HG02623 (cell line): ENCODE measurements around the gene TTPAL.

Source experiments
- ATAC-seq: cut with Tn5 transposase; IDR thresholded peaks from one replicate; pipeline ENCODE4 v1.9.1; 2021; ENCODE audit warnings: moderate library complexity; ENCODE audit not compliant: unreplicated experiment

Gene TTPAL, protein sequence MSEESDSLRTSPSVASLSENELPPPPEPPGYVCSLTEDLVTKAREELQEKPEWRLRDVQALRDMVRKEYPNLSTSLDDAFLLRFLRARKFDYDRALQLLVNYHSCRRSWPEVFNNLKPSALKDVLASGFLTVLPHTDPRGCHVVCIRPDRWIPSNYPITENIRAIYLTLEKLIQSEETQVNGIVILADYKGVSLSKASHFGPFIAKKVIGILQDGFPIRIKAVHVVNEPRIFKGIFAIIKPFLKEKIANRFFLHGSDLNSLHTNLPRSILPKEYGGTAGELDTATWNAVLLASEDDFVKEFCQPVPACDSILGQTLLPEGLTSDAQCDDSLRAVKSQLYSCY

DNA sequence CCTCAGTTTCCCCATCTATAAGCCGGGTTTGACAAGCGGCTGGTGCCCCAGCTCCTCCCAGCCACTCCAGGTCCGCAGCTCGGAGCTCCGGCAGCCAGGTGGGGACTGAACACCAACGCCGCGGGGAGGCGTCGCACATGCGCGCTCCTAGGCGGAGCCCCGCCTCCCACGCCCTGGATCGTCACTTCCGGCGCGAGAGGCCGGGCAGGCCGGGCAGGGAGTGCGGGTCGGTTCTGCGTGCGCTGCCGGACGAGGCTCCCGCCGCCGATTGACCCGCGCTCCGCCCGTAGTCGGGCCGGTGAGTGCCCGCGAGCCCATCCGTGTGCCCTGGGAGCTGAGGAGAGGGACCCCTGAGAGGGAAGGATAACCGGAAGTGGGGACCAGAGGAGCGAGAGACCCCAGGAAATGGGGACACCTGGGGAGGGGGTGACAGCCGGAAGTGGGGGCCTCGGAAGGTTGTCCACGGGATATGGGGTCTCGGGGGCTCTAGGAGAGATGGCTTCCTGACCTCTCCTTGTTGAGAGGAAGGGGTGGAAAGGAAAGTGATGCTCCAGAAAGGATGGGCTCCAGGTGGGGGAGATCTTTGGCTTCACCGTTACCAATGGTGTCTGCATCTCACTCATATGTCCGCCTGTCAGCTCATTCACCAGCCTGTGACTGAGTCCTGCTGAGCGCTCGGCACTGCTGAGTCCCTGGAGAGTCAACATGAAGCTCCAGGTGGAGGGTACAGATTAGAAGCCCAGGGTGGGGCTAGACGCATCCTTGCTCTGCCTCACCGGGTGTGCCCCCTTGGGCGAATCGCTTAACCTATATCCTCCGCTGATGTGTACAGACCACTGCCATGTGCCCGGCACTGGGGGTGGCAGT is at the start of gene TTPAL:
Gene TTPAL (plus strand): TSS at position 181 of the 867 bp plus-strand sequence. CDS start 4,126 bp downstream, outside the sequence.
- ATAC-seq: peak; percentile 87

GRCh38 chr20:44425923-44426322 is 49.8 kb upstream of the TTPAL start:
- ATAC-seq: no peak

DNA sequence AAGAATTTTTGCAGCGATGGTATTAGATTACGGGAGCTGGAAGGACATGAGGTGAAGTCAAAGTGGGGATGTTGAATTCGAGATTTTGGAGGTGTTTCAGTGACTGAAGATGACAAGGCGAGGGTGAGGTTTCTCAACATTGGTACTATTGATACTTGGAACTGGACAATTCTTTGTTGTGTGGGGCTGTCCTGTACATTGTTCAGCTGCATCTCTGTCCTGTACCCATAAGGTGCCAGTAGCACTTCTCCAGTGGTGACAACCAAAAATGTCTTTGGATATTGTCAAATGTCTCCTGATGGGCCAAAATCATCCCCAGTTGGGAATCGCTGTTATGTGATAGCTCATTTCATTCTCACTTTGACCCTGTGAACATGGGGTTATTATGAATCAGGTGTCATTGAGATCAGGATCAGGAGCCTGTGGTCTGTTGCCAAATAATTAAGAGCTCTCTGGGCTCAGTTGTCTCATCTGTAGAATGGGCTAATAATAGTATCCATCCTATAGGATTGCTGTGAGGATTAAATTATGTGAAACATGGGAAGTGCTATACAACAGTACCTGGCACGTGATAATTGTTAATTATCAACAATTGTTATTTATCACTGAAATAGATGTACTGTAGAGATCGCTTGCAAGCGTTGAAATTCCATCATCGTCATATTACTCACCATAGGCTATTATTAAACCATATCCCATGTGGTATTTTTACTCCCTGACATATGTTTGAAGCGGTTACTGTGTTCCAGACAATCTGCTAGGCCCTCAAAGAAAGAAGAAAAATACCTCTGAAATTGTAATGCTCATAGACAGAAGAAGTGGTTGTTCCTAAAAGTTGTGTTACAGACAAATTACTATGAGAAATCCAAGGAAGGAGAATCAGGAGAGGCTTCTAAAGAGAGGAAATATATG is 48.5 kb upstream of the TTPAL start:
- ATAC-seq: no peak

DNA sequence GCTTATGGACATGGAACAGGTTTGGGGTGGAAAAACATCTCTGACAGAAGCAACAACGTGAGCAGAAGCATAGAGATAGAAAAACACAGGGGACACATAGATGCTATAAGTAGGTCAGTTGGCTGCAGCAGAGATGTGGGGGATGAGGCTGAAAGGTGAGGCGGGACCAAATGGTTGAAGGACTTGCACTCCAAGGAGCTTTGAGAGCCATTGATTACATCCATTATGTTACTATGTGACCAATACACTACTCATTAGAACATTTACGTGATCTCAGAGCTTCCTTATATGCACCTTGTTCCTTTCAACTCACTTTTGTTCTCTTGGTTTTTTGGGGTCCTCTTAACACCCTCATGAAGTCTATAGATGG is 47.9 kb upstream of the TTPAL start:
- ATAC-seq: no peak

DNA sequence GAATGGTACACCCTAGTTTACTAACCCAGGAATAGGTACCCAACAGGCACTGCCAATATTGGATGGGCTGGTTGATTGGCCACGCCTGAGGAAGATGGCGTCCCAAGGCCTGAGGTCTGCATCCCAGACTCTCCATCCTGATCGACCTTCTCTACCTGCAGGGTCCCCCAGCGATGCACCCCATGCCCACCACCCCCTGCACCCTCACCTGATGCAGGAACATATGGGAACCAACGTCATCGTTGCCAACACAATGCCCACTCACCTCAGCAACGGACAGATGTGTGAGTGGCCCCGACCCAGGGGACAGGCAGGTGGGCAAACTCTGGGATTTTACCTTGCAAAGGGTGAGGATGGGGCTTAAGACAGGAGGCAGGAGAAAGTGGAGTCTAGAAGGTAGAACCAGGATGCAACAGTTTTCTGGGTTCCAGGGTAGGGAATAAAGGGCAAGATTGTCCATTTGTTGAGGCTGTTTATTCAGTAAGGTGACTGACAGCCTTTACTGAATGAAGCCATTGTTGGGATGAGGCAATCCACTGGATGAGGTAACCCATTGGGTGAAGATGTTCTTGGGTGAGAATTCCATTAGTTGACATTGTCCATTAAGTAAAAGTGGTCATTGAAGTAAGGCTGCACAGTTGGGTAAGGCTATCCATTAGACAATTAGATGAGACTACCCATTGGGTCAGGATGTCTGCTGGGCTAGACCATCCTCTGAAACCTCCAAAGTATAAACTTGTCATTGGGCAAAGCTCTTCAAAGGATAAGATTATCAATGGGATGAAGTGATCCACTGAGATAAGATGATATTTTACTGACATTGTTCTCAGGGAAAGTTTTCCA is 47.3 kb upstream of the TTPAL start:
- no peak for ATAC-seq

- ATAC-seq: no peak
Measured at GRCh38 chr20:44429017-44429339, 46.7 kb upstream of the TTPAL start.

- ATAC-seq: no peak
Measured at GRCh38 chr20:44429419-44430269, 46.0 kb upstream of the TTPAL start.

GRCh38 chr20:44430270-44431065 is 45.2 kb upstream of the TTPAL start:
- ATAC-seq: no peak

GRCh38 chr20:44431118-44431501 is 44.6 kb upstream of the TTPAL start:
- no peak for ATAC-seq

DNA sequence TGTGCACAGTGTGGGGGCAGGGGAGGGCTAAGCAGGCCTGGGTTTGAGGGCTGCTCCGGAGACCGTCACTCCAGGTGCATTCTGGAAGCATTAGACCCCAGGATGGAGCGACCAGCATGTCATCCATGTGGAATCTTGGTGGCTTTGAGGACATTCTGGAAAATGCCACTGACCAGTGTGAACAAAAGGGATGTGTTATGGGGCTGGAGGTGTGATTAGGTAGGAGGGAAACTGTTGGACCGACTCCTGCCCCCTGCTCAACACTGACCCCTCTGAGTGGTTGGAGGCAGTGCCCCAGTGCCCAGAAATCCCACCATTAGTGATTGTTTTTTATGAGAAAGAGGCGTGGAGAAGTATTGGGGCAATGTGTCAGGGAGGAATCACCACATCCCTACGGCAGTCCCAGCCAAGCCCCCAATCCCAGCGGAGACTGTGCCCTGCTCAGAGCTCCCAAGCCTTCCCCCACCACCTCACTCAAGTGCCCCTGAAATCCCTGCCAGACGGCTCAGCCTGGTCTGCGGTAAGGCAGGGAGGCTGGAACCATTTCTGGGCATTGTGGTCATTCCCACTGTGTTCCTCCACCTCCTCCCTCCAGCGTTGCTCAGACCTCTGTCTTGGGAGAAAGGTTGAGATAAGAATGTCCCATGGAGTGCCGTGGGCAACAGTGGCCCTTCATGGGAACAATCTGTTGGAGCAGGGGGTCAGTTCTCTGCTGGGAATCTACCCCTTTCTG is 44.0 kb upstream of the TTPAL start:
- ATAC-seq: no peak

DNA sequence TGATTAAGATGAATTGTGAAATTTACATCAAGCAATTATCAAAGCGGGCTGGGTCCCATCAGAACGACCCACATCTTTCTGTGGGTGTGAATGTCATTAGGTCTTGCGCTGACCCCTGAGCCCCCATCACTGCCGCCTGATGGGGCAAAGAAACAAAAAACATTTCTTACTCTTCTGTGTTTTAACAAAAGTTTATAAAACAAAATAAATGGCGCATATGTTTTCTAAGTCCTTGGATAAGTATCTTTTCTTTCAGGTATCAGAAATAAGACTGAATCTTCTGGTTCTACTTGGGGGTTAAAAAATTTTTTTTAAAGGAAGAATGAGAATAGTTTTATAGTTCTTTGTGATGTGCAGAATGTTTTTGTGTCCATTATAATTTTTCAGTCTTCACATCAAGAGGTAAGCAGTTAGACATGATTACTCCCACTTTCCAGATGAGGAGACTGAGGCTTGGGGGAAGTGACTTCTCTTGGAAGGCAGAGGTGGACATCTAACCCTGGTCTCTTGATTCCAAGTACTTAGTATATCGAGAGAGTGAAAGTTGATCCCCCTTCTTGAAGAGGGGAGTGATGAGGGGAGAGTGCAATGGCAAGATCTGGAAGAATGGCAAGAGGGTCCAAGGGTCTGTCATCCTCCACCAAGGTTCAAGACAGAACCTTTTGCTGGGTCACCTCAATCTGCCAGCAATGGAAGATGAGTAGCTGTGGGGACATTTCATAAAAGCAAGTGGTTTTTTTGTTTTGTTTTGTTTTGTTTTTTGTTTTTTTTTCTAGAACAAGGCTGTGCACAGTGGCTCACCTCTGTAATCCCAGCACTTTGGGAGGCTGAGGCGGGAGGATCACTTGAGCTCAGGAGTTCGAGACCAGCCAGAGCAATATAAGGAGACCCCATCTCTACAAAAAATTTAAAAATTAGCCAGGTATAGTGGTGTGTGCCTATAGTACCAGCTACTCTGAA is 42.8 kb upstream of the TTPAL start:
- no peak for ATAC-seq

DNA sequence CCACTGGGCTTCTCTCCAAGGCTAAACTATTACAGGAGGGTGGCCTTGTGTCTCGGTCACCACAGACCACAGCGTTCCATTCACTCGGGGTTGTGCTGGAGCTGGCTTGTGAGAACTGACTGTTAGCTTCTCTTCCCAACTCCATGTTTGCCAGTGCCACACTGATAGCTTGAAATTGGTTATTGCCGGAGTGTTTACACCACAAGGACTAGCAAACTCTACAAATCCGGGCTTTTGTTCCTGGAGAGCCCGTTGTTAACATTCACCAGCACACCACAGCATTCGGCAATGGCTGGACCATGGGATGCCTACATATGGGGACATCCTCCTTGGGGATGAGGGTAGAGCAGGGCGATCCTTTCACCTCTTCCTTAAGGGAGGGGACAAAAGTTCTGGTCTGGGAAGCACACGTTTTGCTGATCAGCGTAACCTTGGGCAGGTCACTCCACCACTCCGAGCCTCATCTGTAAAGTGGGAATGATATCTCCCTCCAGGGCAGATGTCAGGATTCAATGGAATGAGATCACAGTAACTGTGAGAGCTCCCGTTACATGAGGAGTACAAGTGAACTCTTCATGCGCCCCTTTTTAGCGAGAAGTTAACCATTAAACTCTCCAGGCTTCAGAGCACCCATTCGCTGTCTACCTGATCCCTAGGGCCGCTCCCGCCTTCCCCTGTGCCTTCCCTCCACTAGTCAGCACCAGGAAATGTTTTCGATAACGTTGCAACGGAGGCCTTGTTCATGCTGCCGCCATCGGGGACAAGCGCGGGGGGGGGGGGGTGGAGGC is 41.7 kb upstream of the TTPAL start:
- ATAC-seq: no peak

DNA sequence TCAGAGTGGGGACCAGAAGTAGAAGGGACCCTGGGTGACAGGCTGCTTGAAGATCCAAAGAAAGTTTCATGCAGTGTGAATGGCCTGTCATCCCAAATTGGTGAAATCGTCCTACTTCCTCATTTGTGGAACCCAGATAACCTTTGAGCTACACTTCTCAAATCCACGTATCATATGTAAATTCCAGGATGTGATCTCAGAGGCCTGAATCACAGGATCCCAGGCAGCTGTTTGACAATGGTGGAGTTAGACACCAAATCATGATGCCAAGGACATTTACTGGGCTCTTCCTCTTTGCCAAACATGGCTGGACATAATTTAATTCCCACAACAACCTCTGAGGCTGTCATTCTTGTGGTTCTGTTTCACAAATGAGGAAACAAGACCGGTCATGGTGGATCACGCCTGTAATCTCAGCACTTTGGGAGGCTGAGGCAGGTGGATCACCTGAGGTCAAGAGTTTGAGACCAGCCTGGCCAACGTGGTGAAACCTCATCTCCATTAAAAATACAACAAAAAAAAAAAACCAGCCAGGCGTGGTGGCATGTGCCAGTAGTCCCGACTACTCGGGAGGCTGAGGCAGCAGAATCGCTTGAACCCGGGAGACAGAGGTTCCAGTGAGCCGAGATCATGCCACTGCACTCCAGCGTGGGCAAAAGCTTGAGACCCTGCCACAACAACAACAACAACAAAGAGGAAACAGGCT is 39.9 kb upstream of the TTPAL start:
- ATAC-seq: no peak

DNA sequence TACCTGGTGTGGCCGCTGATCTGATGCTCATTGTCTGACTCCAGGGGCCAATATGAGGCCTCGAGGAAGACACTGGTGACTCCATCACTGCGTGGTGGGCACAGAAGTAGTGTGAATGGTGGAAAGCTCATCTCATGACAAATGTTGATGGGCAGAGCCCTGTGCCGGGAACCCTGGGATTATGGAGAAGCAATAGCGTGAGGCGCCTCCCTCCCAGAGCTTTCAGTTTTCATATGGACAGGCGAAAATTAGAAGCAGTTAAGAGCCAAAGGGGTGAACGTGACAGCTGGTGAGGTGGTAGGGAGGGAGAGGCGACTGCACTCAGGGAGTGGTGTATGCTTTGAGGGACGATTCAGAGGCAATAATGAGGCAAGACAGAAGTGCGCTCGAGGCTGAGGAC is 39.3 kb upstream of the TTPAL start:
- no peak for ATAC-seq

DNA sequence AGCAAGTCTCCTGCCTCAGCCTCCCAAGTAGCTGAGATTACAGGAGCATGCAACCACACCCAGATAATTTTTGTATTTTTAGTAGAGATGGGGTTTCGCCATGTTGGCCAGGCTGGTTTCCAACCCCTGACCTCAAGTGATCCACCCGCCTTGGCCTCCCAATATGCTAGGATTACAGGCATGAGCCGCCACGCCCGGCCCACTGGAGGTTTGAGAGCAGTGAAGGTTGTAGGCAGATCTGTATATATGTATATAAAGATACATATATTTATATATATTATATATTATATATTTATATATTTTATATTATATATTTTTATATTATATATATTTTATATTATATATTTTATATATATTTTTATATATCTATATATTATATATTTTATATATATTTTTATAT is 38.2 kb upstream of the TTPAL start:
- no peak for ATAC-seq

DNA sequence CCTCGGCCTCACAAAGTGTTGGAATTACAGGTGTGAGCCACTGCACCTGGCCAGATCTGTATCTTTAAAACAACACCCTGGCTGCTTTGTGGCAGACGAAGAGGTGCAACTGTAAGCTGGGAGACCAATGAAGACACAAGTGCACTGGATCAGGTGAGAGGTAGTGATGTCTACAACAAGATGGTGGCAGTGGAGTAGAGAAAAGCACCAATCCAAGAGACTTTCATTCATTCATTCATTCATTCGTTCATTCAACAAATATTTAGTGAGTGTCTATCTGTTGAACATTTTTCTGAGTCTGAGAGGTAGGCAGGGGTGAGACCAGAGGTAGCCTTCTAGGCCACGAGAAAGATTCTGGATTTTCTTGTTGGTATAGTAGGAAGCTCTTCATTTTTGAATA is 36.9 kb upstream of the TTPAL start:
- ATAC-seq: no peak
